K562 (cell line): ENCODE data around the gene OMA1. TPM values are rescaled to one million over a fixed set of nuclear protein-coding genes. Genes with fewer than 3 reads are reported as not detected.

Experiments used
- ATF7 ChIP-seq: fragments of 450-650 bp; IDR thresholded peaks from 2 replicates; pipeline ENCODE4 v1.7.1; 2014; ENCODE audit warnings: mild to moderate bottlenecking, moderate library complexity
- CTBP1 ChIP-seq: fragments of 450-650 bp; IDR thresholded peaks from 2 replicates; pipeline ENCODE4 v1.6.1; 2016; ENCODE audit warnings: borderline replicate concordance
- DPF2 ChIP-seq: fragments of 450-650 bp; IDR thresholded peaks from 2 replicates; pipeline ENCODE4 v1.6.1; 2016
- FOSL1 ChIP-seq: fragments of 200-800 bp; sonication (Bioruptor generic); conservative IDR thresholded peaks from 2 replicates; pipeline ENCODE4 v1.6.1; 2016; ENCODE audit warnings: missing genetic modification characterization, missing compliant biosample characterization
- FOXO4 ChIP-seq: fragments of 450-650 bp; formaldehyde crosslinking; IDR thresholded peaks from 2 replicates; pipeline ENCODE4 v1.4.0; 2020; ENCODE audit warnings: mild to moderate bottlenecking, moderate library complexity
- GTF2E2 ChIP-seq: fragments of 200-800 bp; sonication (Bioruptor generic); IDR thresholded peaks from 2 replicates; pipeline ENCODE4 v1.6.1; 2016; ENCODE audit warnings: missing genetic modification characterization, missing compliant biosample characterization
- HDAC1 ChIP-seq, 2 experiments: fragments of 450-650 bp; IDR thresholded peaks; 2 replicates each; pipeline ENCODE4 v1.6.1; 2016 to 2017; ENCODE audit warnings: inconsistent platforms in 1 of 2, mild to moderate bottlenecking in 1 of 2, moderate library complexity in 1 of 2
- NCOR1 ChIP-seq: fragments of 450-650 bp; IDR thresholded peaks from 2 replicates; pipeline ENCODE4 v1.6.1; 2016; ENCODE audit warnings: mild to moderate bottlenecking, moderate library complexity
- NFIC ChIP-seq: fragments of 450-650 bp; IDR thresholded peaks from 2 replicates; pipeline ENCODE4 v1.6.1; 2017; ENCODE audit warnings: mild to moderate bottlenecking, inconsistent platforms
- REST ChIP-seq, 2 experiments: fragments of 450-650 bp; formaldehyde crosslinking in 1 of 2; IDR thresholded peaks; 2 replicates each; pipeline versions ENCODE4 v1.4.0 to v1.6.1; 2014 to 2020; ENCODE audit warnings: mild to moderate bottlenecking in 2 of 2, borderline replicate concordance in 1 of 2, low read depth in 1 of 2
- RUNX1 ChIP-seq: sonication (generic); IDR thresholded peaks from 2 replicates; pipeline ENCODE4 v1.6.1; 2016; ENCODE audit warnings: antibody characterized with exemption, low read depth
- ZC3H8 ChIP-seq: fragments of 450-650 bp; IDR thresholded peaks from 2 replicates; pipeline ENCODE4 v1.6.1; 2017
- ZFP30 ChIP-seq: fragments of 250-450 bp; sonication (Bioruptor Pico); IDR thresholded peaks from 2 replicates; pipeline ENCODE4 v1.8.0; 2022; ENCODE audit warnings: moderate library complexity, mild to moderate bottlenecking, inconsistent platforms, borderline replicate concordance
- ZNF347 ChIP-seq: fragments of 450-650 bp; formaldehyde crosslinking; IDR thresholded peaks from 2 replicates; pipeline ENCODE4 v1.4.0; 2020; ENCODE audit warnings: low read depth, mild to moderate bottlenecking, moderate library complexity
- ZNF431 ChIP-seq: sonication (generic); formaldehyde crosslinking; IDR thresholded peaks from 2 replicates; pipeline ENCODE4 v1.8.0; 2022; ENCODE audit warnings: mild to moderate bottlenecking, missing genetic modification reagents
- ZNF639 ChIP-seq, 2 experiments: fragments of 200-800 bp in 1 of 2; sonication (Bioruptor generic) in 1 of 2; sonication (generic) in 1 of 2; formaldehyde crosslinking in 1 of 2; IDR thresholded peaks in 1 of 2; conservative IDR thresholded peaks in 1 of 2; 2 replicates each; pipeline versions ENCODE4 v1.5.0 to v1.6.1; 2016 to 2020; ENCODE audit warnings: missing compliant biosample characterization in 1 of 2, missing genetic modification characterization in 1 of 2, missing genetic modification reagents in 1 of 2
- ZSCAN32 ChIP-seq: fragments of 450-650 bp; formaldehyde crosslinking; IDR thresholded peaks from 2 replicates; pipeline ENCODE4 v1.4.0; 2020; ENCODE audit warnings: mild to moderate bottlenecking, moderate library complexity
- polyA plus RNA-seq, 8 experiments: library from polyadenylated mRNA; depleted of rRNA in 4 of 8; stranded (reverse) in 5 of 8; unstranded in 3 of 8; fragments of >200 nt; fragmentation: Nextera tagmentation in 2 of 8; fragmentation: Illumina TruSeq in 1 of 8; extraction: Ambion mirVana in 2 of 8; extraction: Trizol in 1 of 8; gene quantifications; 2 replicates each; pipeline versions ENCODE4 v1.2.1 to v1.2.3, GENCODE V29; 2011 to 2014; ENCODE audit warnings: inconsistent platforms in 1 of 8, missing spikeins in 1 of 8
- total RNA-seq, 7 experiments: library from RNA; depleted of rRNA in 6 of 7; stranded (reverse); fragments of >200 nt in 6 of 7; fragmentation: Illumina TruSeq in 2 of 7; extraction: Trizol in 2 of 7; gene quantifications; 2 replicates each; pipeline versions ENCODE4 v1.2.1 to v1.2.3, GENCODE V29; 2011 to 2021; ENCODE audit warnings: low replicate concordance in 1 of 7

The OMA1 gene
- total and polyA plus RNA-seq, 9 of the 15 experiments (the other 6 are each of a cell fraction or from before 2014, with no cell fraction given): 16.6 to 51.5 (median 33.5) TPM

- no peak for TF ChIP-seq RUNX1
- no peak for TF ChIP-seq ZNF347 (CRISPR knock-in tag)
- TF ChIP-seq NFIC: no peak
- no peak for TF ChIP-seq DPF2
- TF ChIP-seq GTF2E2 (tag): peak; percentile 86; the same call in 1 of the 2 replicates
- TF ChIP-seq REST (IDR thresholded peaks at IDR 0.05; ENCODE audit: borderline replicate concordance): no peak
- no peak for TF ChIP-seq REST (CRISPR knock-in tag; IDR thresholded peaks at IDR 0.05; ENCODE audit: low read depth)
- no peak for TF ChIP-seq ZNF431 (CRISPR knock-in tag)
- no peak for TF ChIP-seq ZNF639 (CRISPR knock-in tag; conservative IDR thresholded peaks at IDR 0.05 in 1 of 2, IDR thresholded peaks at IDR 0.05 in 1 of 2)
- TF ChIP-seq ATF7: no peak
- TF ChIP-seq HDAC1 (IDR thresholded peaks at IDR 0.05): no peak
- no peak for TF ChIP-seq ZC3H8
- no peak for TF ChIP-seq FOXO4 (CRISPR knock-in tag)
- TF ChIP-seq CTBP1: no peak
- TF ChIP-seq NCOR1: 0 out of 2 replicates have a peak, but pooled peaks have one; percentile 18
- no peak for TF ChIP-seq ZSCAN32 (CRISPR knock-in tag)
- 0 out of 2 replicates have a peak, but pooled peaks have one; percentile 35 for TF ChIP-seq FOSL1
- no peak for TF ChIP-seq ZFP30
These were observed 671 bp downstream of the OMA1 start (continued) for GRCh38 chr1:58545591-58546519.
